Measurements from ENCODE around the gene CDKAL1.

Gene CDKAL1

DNA sequence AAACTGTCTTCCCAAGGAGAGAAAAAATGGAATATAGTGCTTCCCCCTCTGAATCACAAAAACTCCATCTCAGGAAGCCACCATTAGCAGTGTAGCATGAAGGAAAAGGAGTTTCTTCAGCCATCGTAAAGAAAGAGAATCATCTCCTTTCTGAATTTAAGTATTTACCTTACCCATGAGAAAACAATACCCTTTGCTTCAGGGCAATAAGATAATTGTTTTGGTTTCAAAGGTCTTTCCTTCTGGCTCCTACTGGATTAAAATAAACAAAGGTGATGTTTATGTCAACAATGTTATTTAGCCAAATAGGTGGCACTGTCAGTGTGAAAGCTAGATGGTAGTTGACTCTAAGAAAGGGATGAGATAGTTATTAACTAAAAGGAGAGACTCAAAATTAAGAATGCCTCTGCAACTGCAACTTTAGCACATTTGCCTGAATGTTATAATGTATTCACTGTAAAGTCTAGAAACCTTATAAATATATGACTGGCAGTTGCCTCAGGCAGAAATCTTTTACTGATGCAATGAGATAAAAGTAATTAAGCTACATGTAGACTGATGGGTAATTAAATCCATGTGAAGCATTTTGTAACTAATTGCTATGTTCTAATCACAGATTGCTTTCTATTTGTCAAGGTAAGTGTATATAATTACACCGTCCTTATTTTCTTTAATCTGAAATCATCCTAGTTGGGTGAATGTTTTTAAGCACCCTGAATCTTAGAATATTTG, 399.0 kb downstream of the CDKAL1 start:
- no peak for DNase-seq

DNA sequence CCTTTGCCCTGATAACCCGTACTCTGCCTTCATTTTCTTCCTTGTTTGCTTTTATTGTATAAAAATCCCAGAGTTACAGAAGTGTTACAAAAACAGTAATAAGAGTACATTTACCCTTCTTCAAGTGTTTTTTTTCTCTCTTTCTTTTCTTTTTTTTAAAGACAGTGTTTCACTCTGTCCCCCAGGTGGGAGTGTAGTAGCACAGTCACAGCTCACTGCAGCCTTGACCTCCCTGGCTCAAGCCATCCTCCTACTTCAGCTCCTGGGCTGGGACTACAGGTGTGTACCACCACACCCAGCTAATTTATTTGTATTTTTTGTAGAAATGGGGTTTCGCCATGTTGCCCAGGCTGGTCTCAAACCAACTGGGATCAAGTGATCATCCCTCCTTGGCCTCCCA, 402.7 kb downstream of the CDKAL1 start:
- DNase-seq, result no peak

- DNase-seq, result no peak
Measured at GRCh38 chr6:20939161-20939775, 405.0 kb downstream of the CDKAL1 start.

- DNase-seq, result no peak
Measured at GRCh38 chr6:20943040-20943627, 408.9 kb downstream of the CDKAL1 start.

- no peak for DNase-seq
Measured at GRCh38 chr6:20943922-20944321, 409.7 kb downstream of the CDKAL1 start.

DNA sequence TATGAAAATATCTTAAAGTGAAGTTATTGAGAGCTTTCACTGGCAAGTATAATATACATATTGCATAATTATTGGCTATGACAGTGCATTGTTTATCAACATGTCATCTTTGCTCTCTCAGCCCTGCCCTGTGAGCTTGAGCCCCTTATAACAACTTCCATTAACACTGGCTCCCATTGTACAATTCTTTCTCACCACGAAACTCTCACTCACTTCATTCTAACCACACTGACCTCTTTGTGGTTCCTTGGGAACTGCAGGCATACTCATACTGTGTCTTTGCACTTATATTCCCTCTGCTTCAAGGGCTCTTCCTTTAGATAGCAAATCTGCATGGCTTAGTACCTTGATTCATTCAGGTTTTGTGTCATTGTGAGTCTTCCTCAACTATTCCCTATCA, 411.8 kb downstream of the CDKAL1 start:
- DNase-seq, result no peak

DNA sequence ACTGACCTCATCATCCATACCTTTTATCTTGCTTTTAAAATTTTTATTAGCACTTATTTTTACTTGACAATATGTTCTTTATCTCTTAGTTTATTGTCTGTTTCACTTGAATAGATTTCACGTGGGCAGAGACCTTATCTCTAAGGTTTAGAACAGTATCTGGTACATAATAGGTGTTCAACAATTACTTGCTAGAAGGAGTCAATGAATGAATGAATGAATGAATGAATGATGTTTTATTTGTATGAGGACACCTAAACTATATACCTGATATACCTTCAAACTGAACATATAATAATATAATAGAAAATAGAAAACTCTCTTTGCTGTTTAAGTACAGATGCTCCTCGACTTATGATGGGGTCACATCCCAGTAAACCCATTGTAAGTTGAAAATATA, 412.6 kb downstream of the CDKAL1 start:
- DNase-seq, result no peak

DNA sequence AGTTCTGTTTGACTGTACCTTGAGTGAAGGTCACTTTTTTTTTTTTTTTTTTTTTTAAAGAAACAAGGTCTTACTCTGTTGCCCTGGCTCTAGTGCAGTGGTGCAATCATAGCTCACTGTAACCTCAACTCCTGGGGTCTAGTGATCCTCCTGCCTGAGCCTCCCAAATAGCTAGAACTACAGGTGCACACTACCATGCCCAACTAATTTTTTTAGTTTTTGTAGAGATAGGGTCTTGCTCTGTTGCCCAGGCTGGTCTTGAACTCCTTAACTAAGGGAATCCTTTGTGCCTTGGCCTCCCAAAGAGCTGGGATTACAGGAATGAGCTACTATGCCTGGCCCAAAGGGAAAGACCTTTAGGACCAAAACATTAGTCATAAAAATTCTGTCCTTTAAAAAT, 413.7 kb downstream of the CDKAL1 start:
- no peak for DNase-seq

DNA sequence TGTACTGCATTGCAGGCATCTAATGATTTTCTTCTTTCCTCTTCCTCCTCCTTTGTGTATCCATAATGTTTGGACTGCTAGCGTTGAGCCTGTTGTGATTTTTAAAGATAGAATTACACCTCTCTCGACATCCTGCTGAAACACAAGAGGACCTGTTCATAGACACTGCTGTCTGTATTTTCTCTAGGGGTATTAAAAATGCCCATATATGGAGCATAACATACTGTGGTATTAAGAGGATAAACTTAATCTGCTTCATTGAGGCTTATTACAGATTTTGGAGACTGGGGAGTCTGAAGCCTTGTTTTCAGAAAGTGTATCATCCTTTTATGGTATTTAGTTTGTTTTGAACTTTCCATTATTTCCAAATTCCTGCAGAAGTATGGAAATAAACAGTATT, 414.3 kb downstream of the CDKAL1 start:
- no peak for DNase-seq

- no peak for DNase-seq
Measured at GRCh38 chr6:20949138-20949537, 414.9 kb downstream of the CDKAL1 start.

DNA sequence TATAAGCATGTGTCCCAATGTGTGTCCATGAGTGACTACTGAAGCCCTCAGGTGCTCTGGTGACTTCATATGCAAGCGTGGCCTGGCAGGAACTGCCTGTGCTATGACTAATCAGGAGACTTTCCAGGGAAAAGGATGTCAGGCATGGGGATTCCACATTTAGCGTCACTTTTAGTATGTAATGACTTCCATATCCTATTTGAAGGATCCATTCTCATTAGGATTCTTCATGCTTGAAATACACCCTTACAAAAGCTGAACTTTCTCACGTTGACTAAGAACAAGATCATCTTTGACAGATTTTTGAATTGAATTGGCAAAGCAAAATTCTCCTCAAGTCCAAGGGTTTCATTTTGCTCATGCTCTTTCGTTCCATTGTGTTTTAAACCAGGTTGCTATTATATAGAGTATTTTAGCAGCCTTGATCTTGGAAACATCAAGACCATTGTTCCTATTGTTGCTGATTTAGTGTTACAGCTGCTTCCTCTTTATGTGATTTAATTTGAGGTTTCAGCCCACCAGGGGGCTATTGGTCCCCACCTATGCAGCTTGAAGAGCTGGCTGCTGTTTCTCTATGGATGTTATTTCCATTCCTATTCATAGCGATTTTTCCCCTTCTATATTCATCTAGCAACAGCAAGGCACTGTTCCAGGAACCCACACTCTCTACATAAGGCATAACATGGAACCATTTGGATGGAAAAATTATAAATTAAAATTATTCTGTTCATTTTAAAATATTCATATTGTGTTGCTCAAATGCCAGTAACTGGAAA, 418.6 kb downstream of the CDKAL1 start:
- DNase-seq, result no peak

DNA sequence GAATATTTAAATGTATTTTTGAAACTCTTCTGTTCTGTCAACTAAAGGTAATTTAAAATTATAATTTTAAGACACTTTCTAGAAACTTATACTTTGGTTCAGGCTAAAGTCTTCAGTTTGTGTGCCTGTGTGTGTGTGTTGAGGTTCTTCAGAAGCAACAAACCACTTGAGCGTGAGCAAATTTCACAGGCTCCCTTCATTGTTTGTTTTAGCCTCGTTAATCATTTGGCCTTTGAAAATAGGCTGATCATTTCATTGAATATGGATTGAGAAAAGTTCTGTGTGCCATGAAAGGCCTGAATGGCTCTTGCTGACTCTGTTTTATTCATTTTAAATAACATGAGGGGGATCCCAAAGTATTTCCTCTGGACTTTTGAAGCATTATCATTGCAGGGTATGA, 420.1 kb downstream of the CDKAL1 start:
- DNase-seq, result peak; percentile 73

DNA sequence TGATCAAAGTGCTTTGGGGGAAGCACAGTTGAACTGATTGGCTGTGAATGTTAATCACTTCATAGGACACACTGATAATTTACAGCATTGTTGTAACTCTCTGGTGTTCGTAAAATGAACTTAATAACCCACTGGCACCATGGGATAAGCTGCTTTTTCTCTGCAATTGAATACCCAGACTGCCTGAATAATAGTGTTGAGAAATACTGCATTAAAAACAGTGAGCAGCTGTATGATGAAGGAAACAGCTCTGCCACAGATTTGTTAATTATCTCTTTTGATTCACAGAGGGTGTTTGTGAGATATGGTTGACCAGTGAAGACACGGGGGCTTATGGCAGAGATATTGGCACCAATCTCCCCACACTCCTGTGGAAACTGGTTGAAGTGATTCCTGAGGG, 420.9 kb downstream of the CDKAL1 start:
- no peak for DNase-seq

GRCh38 chr6:20955751-20956150, 421.5 kb downstream of the CDKAL1 start:
- no peak for DNase-seq

DNA sequence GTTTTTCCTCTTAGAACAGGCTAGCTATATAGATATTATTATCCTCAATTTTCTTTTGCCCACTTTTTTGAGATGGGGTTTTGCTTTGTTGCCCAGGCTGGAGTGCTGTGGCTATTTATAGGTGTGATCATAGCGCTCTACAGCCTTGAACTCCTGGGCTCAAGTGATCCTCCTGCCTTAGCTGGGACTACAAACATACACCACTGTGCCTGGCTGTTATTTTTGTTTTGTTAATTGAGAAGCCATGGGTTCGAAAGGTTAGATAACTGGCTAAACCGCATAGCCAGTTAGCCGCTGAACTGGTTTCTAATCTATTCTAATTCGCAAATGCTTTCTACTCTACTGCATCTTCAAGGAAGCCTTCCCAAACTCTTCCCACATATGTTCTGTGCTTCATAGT, 425.8 kb downstream of the CDKAL1 start:
- no peak for DNase-seq

DNA sequence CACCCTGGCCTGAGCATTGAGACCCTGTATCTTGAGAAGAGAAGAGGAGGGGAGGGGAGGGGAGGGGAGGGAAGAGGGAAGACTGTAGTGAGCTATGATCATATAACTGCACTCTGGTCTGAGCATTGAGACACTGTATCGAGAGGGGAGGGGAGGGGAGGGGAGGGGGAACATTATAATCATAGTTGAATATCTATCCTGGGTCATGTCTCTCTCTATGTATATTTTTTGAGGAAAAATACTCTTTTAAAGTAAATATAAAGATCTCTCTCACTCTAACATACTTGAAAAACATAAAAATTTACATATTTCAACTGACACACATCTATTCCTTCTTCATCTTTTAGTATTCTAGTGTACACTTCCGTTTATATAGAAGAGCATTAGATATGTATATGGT, 431.0 kb downstream of the CDKAL1 start:
- no peak for DNase-seq

DNA sequence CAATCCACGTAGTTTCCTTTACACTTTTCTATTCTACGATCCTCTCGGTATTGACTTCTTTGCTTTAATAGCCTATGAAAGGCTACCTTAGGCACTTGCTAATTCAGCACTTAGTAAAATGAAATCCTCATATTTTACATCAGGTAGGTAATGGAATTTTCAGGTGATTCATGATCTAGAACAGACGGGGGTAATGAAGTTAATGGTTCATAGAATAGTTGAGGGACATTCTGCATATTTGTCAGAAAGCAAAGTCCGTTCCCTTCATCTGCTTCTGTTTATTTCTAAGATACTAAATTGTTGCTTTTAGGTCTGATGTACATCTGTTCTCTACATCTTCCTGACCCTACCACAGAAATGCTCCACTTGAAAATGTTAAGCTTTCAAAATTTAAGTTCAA, 431.7 kb downstream of the CDKAL1 start:
- no peak for DNase-seq

- no peak for DNase-seq
Measured at GRCh38 chr6:20969551-20969950, 435.3 kb downstream of the CDKAL1 start.

GRCh38 chr6:20976391-20976918, 442.2 kb downstream of the CDKAL1 start:
- DNase-seq, result no peak

- DNase-seq, result no peak
Measured at GRCh38 chr6:20978151-20978614, 443.9 kb downstream of the CDKAL1 start.

DNA sequence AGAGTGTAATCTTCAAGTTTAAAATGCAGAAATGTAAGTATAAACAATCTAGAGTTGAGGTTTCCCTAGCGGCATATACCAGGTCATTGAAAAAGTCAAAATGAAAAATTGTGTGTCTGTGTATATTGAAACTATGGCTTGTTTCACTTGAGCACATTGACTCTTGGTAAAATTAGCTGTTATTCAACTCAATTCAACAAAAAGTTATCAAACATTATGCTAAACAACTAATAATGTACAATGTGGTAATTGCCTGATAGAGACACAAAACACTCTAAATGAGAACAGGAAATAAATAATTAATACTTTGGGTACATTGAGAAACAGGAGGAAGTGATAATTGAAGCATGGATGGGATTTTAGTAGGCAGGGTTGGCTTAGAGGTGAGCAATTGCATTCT, 444.8 kb downstream of the CDKAL1 start:
- no peak for DNase-seq

- no peak for DNase-seq
Measured at GRCh38 chr6:20983961-20984360, 449.7 kb downstream of the CDKAL1 start.

GRCh38 chr6:20985821-20986220, 451.6 kb downstream of the CDKAL1 start:
- DNase-seq, result no peak

Measured in NCI-H510A (cell line).